ENCODE results near the gene PRKAR1B.

The PRKAR1B gene

GRCh38 chr7:527723-528122 is 199.4 kb downstream of the PRKAR1B start:
- no peak for DNase-seq (ENCODE audit: low read depth in 2 of 3, low spot score in 2 of 3)

- no peak for DNase-seq (ENCODE audit: low read depth in 2 of 3, low spot score in 2 of 3)
Observed at GRCh38 chr7:526460-527034, 200.5 kb downstream of the PRKAR1B start.

- DNase-seq (ENCODE audit: low read depth in 2 of 3, low spot score in 2 of 3): no peak
Observed at GRCh38 chr7:525740-526139, 201.3 kb downstream of the PRKAR1B start.

GRCh38 chr7:524800-525199 is 202.3 kb downstream of the PRKAR1B start:
- no peak for DNase-seq (ENCODE audit: low read depth in 2 of 3, low spot score in 2 of 3)

- no peak for DNase-seq (ENCODE audit: low read depth in 2 of 3, low spot score in 2 of 3)
Observed at GRCh38 chr7:523347-524336, 203.4 kb downstream of the PRKAR1B start.

- DNase-seq (ENCODE audit: low read depth in 2 of 3, low spot score in 2 of 3): no peak
Observed at GRCh38 chr7:522951-523314, 204.1 kb downstream of the PRKAR1B start.

- DNase-seq (ENCODE audit: low read depth in 2 of 3, low spot score in 2 of 3): no peak
Observed at GRCh38 chr7:522071-522950, 204.8 kb downstream of the PRKAR1B start.

- no peak for DNase-seq (ENCODE audit: low read depth in 2 of 3, low spot score in 2 of 3)
Observed at GRCh38 chr7:521221-522070, 205.6 kb downstream of the PRKAR1B start.

GRCh38 chr7:520503-521161 is 206.4 kb downstream of the PRKAR1B start:
- no peak for DNase-seq (ENCODE audit: low read depth in 2 of 3, low spot score in 2 of 3)

GRCh38 chr7:519484-520390 is 207.3 kb downstream of the PRKAR1B start, which contains the start of gene PDGFA:
TSS of gene PDGFA (minus strand) at chr7:519846. CDS start at chr7:519001, 845 bp downstream.
- no peak for DNase-seq (ENCODE audit: low read depth in 2 of 3, low spot score in 2 of 3)

- no peak for DNase-seq (ENCODE audit: low read depth in 2 of 3, low spot score in 2 of 3)
Observed at GRCh38 chr7:518630-519483, 208.2 kb downstream of the PRKAR1B start.

- no peak for DNase-seq (ENCODE audit: low read depth in 2 of 3, low spot score in 2 of 3)
Observed at GRCh38 chr7:517774-518629, 209.1 kb downstream of the PRKAR1B start.

- DNase-seq (ENCODE audit: low read depth in 2 of 3, low spot score in 2 of 3): no peak
Observed at GRCh38 chr7:516606-517456, 210.2 kb downstream of the PRKAR1B start.

- no peak for DNase-seq (ENCODE audit: low read depth in 2 of 3, low spot score in 2 of 3)
Observed at GRCh38 chr7:516216-516605, 210.9 kb downstream of the PRKAR1B start.

GRCh38 chr7:515628-516027 is 211.5 kb downstream of the PRKAR1B start:
- no peak for DNase-seq (ENCODE audit: low read depth in 2 of 3, low spot score in 2 of 3)
